Measurements from ENCODE around the gene ELAPOR1.
A peak's percentile ranks its signal among the peaks of the same experiment; 100 is the strongest.

ELAPOR1 gene, protein sequence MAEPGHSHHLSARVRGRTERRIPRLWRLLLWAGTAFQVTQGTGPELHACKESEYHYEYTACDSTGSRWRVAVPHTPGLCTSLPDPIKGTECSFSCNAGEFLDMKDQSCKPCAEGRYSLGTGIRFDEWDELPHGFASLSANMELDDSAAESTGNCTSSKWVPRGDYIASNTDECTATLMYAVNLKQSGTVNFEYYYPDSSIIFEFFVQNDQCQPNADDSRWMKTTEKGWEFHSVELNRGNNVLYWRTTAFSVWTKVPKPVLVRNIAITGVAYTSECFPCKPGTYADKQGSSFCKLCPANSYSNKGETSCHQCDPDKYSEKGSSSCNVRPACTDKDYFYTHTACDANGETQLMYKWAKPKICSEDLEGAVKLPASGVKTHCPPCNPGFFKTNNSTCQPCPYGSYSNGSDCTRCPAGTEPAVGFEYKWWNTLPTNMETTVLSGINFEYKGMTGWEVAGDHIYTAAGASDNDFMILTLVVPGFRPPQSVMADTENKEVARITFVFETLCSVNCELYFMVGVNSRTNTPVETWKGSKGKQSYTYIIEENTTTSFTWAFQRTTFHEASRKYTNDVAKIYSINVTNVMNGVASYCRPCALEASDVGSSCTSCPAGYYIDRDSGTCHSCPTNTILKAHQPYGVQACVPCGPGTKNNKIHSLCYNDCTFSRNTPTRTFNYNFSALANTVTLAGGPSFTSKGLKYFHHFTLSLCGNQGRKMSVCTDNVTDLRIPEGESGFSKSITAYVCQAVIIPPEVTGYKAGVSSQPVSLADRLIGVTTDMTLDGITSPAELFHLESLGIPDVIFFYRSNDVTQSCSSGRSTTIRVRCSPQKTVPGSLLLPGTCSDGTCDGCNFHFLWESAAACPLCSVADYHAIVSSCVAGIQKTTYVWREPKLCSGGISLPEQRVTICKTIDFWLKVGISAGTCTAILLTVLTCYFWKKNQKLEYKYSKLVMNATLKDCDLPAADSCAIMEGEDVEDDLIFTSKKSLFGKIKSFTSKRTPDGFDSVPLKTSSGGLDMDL

DNA sequence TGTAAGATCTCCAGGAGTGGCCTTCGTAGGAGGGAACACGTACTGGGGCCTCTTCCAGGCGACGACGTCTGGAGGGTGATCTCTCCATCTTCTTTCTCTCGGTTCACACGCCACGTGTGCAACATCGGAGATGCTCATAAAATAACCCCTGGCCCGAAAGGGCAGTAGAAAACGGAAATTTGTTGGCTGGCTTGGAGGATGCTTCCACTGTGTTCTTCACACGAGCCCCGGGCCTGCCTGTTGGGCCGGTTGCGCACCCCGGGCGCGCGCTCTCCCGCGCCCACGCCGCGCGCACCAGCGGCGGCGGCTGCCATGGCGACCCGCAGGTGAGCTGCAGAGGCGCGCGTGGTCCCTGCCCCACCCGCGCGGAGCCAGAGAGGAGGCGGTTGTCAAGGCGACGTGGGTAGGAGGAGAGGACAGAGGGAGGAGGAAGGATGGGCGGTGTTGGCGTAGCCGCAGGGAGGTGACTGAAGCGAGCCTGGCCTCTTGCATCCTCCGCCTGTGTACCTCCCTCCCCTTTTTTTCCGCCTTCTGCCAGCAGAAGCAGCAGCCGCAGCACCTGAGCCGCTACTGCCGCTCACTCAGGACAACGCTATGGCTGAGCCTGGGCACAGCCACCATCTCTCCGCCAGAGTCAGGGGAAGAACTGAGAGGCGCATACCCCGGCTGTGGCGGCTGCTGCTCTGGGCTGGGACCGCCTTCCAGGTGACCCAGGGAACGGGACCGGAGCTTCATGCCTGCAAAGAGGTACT is at the start of gene ELAPOR1:
Gene ELAPOR1, plus strand, starts transcription at position 526 of the 752 bp plus-strand sequence. Its CDS starts 69 bp downstream, at position 595.
- DNase-seq, result no peak

DNA sequence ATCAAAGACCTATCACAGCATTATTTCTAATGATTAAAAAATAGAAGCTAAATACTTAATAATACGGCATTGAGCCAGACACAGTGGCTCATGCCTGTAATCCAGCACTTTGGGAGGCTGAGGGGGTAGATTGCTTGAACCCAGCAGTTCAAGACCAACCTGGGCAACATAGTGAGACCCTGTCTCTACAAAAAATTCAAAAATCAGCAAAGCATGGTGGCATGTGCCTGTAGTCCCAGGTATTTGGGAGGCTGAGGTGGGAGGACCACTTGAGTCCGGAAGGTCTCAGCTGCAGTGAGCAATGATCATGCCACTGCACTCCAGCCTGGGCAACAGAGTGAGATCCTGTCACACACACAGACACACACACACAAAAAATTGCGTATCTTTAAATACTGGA is 48.8 kb upstream of the ELAPOR1 start:
- DNase-seq, result no peak

DNA sequence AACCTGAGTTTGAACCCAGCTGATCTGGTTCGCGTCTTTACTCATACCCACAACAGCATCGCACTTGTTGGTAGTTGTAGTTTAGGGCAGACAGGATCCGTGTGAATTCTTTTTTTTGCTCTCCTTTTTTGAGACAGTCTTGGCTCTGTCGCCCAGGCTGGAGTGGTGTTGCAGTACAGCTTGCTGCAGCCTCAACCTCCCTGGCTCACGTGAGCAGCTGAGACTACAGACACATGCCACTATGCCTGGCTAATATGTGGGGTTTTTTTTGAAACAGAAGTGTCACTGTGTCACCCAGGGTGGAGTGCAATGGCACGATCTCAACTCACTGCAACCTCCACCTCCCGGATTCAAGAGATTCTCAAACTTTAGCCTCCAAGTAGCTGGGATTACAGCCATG is 46.0 kb upstream of the ELAPOR1 start:
- DNase-seq, result no peak

DNA sequence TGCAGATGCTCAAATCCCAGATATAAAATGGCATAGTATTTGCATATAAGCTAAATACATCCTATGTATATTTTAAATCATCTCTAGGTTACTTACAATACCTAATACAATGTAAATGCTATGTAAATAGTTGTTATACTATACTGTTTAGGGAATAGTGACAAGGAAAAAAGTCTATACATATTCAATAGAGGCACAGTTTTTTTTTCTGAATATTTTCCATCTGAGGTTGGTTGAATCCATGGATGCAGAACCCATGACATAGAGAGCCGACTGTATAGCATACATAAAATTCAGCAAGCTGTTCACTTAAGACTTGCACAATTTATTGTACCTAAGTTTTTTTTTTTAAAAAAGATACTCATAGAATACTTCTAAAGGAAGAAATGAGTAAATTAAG is 44.6 kb upstream of the ELAPOR1 start:
- DNase-seq, result no peak

DNA sequence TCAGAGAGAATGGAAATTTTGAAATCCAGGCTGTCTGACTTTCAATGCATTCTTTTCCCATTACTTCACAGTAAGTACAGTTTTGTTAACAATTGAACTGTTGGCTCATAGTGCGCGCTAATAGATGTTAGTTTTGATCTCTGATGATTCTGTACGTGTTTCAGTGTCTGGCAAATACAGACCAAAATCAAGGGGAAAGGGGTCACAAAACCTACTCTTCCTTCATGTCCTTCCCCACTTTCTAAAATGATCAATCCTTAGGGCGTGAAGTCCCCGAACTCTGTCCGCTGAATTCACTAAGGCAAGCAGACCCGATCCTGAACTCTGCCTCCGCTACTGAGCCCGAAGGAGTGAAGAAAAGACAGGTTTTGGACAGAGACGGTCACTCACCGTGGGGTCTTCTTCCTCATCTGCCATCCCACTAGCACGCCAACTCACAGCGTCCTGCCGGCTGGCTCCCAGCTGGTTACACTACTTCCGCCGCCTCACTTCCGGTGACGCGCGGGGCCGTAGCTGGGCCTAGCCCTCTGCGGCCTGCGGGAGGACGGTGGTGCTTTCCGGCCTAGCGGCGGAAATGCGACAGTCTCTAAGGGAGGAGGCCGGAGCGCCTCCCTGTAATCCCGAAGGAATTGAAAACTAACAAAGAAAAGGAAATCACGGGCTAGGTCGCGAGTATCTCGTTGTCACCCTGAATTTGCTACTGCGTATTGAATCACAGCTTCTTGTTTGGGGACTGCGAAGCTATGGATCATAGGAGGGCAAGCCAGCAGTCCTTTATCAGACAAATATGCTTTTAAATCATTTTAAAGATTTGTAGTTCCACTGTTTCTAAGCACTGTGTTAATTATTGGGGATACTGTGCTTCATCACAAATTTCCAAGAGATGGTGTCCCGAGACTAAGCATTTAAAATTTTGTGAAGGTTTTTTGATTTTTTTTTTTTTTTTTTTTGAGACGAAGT is 38.1 kb upstream of the ELAPOR1 start, which contains the start of gene TAF13:
Gene TAF13, minus strand, starts transcription at position 473 of the 960 bp plus-strand sequence. Its CDS starts 56 bp downstream, at position 417.
- peak; percentile 98 for DNase-seq

DNA sequence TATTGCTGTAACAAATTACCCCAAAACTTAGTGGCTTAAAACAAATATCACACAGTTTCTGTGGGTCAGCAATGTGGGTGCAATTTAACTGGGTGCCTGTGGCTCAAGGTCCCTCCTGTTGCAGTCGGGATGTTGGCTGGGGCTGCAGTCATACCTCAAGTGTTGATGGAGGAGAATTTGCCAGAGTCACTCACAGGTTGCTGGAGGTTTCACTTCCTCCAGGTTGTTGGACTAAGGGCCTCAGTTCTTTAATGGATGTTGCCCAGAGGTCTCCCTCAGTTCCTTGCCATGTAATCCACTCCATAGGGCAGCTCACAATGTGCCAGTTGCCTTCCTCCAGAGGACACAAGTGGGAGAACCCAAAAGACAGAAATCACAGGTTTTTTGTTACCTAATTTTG is 35.6 kb upstream of the ELAPOR1 start:
- no peak for DNase-seq

DNA sequence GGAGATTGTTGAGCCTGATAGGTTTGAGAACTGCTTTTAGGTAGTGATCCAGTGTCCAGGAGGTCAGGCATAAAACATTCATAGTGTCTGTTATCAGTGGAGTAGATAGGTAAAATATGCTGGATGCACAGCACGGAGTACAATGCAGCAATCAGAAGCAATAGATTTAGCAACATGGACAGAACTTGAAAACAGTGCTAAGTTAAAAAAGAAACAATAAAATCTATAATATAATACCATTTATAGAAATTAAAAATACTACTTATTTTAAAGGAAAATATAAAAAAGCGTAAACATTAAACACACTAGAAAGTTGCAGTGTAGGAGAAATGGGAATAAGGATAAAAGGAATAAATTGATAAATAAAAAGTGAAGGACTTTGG is 34.7 kb upstream of the ELAPOR1 start:
- no peak for DNase-seq

DNA sequence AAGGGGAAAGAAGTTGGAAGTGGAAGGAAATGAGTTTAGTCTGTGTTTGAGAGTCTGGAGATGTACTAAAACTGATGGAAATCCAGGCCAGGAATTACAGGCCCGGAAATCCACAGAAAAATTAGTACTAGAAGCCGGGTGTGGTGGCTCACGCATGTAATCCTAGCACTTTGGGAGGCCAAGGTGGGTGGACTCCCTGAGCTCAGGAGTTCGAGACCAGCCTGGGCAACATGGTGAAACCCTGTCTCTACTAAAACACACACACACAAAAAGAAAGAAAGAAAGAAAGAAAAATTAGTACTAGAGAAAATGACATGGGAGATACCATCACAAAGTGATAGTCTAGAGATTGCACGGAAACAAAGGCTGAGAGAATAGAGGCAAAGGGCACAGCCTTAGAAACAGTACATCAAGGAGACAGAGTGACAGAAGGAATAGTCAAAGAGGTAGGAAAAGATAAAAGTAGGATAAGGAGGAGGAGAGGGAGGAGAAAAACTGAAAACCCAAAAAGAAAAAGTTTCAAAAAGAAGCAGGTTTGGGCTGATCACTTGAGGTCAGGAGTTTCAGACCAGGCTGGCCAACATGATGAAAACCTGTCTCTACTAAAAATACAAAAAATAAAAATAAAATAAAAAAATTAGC is 33.4 kb upstream of the ELAPOR1 start:
- DNase-seq, result no peak

DNA sequence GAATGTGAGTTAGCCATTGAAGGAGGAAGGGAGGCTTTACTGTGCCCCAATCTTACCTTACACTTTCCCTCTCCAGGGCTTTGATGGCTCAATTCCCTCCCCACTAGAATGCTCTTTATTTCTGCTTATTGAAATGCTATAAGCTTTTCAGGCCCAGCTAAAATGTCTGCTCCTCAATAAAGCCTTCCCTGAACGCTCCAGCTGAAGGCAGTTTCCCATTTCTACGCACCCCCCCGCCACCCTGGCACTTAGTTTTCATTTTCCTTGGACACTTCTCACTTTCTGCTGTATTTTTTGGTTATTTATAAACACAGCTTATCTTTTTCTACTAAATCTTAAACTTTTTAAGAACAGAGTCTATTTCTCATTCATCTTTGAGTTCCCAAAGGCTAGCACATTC is 30.4 kb upstream of the ELAPOR1 start:
- no peak for DNase-seq

DNA sequence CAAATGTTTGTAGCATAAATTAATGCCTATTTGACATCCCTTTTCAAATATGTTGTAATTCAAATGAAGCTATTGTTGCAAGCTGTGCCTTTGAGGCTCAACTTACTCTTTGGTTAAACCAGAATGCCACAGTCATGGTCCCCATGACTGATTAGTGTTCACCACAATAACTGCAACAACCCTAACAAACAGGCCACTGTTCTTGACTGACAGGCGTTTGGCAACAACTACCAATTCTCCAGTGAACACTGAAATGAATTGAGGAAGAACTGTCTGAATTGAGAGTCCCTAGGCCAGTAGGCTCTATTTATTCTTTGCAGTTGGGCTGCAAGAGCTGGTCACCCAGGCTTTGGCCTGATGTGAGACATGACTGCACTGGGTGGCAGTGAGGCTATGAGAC is 30.0 kb upstream of the ELAPOR1 start:
- peak; percentile 13 for DNase-seq

DNA sequence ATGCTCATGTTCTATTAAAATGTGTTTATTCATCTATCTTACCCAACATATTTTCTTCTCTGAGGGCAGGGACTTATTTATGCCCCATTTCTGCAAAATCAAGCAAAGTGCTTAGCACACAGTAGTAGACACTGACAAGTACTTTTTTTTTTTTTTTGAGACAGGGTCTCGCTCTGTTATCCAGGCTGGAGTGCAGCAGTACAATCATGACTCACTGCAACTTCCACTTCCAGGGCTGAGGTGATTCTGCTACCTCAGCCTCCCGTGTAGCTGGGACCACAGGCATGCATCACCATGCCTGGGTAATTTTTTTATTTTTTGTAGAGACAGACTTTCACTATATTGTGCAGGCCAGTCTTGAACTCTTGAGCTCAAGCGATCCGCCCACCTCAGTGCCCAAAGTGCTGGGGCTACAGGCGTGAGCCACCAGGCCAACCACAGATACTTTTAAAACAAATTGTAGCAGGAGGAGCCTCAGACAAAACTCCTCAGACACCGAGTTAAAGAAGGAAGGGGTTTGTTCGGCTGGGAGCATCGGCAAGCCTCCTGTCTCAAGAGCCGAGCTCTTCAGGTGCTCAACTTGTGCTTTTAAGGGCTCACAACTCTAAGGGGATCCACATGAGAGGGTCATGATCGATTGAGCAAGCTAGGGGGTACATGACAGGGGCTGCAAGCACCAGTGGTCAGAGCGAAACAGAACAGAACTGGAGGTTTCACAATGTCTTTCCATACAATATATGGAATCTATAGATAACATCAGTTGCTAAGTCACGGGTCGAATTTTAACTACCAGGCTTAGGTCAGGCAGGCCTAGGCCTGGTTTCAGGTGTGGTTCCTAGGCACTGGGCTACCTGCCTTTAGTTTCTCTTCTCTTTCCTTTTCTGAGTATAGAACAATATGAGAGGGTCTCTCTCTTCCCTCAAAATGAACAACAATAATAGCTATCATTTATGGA is 29.1 kb upstream of the ELAPOR1 start:
- DNase-seq, result no peak

DNA sequence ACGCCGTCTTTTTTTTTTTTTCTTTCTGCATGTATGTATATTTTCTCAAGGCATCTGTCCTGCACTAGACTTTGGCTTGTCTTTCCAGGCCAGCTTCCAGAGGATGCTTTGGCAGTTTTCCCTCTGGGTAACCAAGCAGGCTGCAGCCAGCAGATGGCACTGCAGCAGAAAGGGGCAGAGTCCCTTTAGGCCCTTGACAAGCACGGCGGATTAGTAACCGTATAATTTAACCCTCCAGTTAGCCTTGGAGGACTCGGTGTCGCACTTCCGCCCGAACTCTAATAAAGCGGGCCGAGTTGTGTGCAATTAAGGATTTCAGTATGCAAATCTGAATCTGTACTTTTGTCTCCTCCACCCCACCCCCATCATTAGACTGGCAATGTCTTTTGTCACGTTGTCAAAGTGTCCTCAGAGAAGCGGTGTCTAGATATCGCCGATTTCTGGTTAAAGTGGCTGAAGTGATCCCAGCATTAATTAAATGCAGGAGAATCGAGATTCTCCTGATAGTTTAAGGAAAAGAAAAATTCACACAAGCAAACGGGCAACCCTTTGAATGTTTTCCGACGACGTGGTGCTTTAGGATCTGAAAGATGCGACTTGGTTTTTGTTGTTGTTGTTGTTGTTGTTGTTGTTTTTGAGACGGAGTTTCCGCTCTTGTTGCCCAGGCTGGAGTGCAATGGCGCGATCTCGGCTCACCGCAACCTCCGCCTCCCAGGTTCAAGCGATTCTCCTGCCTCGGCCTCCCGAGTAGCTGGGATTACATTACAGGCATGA is 24.5 kb upstream of the ELAPOR1 start:
- peak; percentile 46 for DNase-seq

DNA sequence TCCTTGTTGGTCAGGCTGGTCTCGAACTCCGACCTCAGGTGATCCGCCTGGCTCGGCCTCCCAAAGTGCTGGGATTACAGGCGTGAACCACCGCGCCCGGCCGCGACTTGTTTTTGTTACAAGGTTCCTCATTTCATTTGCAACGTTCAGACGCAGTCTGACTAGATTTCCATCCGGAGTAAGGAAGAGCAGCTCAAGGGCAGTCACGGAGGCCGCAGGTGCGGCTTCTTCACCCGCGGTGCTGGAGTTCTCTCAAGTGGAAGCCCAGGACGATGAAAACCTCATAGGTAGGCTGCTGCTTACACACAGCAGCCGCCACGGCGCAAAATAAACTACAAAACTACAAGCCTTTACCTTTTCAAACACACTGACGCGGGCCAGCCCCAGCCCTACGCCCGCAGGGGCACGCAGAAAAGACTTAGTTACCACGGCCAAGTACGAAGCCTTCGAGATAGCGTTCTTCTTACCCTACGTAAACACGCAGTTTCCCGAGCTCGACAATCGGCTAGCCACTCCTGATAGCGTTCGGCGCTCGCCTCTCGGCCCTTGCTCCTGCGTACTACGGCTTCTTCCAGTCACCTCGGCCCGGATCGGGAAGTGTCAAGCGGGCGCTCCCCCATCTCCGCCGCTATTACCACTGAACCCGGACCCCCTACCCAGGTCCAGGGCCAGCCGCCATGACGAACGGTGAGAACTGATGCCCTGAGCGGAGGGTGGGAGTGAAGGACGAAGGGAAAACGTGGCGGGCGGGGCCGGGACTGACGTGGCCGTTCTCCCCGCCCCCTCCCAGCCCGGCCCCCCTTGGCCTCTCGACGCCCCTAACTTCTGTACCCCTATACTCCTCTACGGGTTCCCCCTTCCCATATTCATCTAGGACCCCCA is 23.5 kb upstream of the ELAPOR1 start, which contains the start of gene TMEM167B:
Gene TMEM167B, plus strand, starts transcription at position 569 of the 882 bp plus-strand sequence. Its CDS starts 109 bp downstream, at position 678.
- peak; percentile 96 for DNase-seq

DNA sequence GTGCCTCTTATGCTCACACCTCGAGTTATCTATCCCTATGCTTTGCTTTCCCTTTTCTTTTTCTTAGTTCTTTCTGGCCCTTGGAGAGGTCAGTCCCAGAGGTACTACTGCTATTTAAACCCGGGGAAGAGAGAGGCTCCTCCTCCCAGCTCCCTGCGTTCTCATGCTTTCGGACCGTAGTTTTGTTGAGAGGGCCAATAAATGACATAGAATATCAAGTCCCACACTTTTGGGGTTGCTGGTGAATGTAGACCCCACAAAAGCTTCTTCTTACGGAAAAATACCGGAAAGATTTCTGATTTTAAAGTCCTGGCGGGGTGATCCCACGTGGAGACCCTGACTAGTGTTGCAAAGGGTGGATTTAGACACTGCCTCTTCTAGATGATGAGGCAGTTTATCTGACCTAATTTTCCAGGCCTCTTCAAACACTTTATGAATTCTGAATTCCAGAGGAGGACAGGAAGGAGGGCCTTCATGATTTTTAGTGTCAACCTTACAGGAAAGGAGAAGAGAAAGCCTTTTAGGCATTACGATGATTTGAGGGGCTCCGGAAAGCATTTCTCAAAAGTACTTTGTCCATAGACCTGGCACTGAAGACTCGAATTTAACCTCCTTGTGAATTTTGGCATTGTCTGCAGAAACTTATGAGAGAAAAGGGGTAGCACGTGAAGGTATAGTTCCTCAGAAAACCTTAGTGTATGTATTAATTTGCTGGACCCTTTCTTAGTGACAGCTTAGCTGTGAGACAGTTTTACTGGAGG is 22.7 kb upstream of the ELAPOR1 start:
- peak; percentile 50 for DNase-seq

DNA sequence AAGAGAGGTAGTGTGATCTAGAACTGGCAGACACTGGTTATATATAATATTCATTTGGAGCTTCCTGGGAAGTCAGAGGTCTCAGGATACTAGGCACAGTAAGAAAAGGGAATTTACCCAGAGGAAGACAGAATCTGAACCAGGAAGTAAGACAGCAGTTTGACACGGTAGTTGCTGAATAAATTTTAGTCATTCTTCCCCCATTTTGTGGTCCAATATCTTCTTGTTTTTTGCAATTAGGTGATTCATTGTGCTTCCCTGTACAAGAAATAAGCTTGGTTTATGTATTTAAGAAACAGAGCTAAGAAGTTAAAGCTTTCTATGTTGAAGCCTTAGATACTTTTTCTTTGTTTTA is 22.1 kb upstream of the ELAPOR1 start:
- peak; percentile 87 for DNase-seq

DNA sequence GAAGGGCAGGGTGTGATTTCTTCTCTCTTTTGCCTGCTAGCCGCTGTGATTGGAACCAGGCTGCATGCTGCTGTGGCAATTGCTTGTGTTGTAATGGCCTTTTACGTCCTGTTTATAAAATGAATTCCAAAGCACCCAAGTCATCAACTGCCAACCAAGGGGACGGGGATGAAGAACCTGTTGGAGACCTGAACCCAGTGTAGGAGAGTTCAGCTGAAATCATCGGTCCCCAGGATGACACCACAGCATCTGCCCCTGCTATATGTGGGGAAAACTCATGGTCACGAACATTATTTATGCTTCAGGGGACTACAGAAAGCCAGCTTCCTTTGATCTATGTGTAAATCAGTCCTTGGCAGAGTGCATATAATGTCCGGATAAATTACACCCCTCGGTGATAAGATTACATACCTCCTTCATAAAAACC is 19.5 kb upstream of the ELAPOR1 start:
- no peak for DNase-seq

DNA sequence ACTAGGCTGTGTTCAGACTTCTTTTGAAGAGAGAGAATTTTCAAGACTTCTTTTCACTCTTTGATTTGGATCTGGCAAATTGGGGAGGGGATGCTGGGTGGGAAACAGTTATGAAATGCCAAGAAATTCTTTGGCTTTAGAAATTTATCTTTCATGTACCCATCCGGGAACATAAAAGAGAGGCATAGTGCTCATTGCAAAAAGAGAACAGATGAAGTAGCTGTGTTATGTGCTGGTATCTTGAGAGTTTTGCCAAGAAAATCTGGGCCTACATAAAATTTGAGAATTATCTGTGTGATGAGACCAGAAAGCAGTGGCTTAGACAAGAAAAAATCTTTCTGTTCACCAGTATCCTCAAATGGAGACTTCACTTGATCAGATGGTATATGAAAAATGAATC is 19.0 kb upstream of the ELAPOR1 start:
- no peak for DNase-seq
